GM18907 (cell line): Measurements from ENCODE around the gene C6orf89.

Experiments
- ATAC-seq: cut with Tn5 transposase; IDR thresholded peaks from one replicate; pipeline ENCODE4 v1.9.1; 2021; ENCODE audit warnings: mild to moderate bottlenecking, moderate library complexity; ENCODE audit not compliant: unreplicated experiment

C6orf89 gene

DNA sequence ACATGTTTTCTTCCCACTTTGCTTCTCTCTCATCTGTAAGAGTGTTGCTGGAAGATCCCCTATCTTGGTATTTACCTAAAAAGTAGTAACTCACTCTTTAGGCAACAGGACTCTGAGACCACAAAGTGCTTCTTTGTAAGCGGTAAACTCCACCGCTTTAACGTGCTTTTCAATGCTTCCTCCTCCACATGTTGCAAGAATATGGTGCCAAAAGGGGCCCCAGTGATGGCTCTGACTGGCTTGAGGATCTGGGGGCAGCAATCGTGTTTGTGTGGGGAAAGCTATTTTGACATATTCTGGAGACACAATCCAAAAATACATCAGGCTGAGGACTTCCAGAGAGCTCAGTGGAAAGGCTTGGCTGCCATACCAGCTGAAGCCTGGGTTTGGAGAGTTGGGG lies 34.1 kb upstream of the C6orf89 start:
- no peak for ATAC-seq

DNA sequence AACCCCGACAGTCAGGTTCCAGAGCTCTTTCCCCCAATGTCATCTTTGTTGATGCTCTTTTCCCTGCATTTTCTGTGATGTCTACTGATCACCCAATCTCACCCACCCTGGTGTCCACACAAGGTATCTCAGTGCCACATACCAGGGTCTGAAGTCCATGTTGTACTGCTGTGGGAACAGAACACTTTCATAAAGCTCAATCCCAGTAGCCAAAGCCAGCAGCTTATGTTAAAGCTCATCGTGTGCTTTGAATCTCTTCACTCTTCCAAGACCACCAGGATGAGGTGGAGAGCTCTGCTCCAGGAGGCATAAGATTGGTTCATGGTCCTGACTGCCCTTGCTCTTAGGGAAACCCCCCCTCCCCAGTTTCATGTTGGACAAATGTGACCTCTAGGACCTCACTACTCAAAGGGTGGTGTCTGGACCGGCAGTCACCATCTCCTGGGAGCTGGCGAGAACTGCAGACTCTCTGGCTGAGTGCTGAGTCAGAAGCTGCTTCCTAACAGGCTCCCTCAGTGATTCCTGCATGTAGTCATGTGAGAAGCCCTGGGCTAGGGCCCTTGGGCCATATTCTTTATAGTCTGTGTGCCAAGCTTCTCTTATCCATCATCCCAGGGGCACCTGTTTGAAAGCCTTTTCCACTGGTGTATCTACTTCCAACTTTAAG lies 33.1 kb upstream of the C6orf89 start:
- no peak for ATAC-seq

DNA sequence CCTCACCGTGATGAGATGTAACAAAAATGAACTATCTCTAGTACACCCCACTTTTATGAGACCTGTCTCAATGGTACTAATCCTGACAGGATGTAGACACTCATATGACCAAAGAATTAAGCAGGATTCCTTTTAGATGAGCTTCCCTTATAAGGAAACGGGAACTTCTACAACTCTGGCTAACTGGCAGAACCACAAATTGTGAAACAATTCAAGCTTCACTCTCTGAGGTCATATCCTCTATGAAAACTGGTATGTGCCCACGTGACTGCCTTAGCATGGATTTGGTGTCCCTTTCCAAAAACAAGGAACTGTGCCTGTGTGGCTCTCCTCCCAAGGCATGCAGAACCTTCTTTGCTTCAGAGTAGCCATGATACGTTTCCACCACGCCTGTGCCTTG lies 32.4 kb upstream of the C6orf89 start:
- no peak for ATAC-seq

DNA sequence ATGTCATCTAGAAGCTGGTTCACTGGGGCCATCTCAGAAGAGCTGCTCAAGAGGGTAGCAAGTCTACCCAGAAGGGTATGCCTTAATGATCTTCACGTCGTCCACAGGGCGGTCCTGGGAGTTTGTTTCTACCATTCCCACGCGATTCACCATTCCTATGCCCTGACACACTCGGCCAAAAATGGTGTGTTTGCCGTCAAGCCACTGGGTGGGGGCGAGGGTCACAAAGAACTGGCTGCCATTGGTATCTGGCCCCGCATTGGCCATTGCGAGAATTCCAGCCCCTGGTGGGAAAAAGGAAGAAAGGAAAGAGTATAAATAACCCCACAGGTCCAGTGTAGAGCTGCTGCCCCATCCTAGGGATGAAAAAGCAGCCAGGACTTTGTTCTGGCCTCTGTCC lies 30.0 kb upstream of the C6orf89 start:
- ATAC-seq = no peak

DNA sequence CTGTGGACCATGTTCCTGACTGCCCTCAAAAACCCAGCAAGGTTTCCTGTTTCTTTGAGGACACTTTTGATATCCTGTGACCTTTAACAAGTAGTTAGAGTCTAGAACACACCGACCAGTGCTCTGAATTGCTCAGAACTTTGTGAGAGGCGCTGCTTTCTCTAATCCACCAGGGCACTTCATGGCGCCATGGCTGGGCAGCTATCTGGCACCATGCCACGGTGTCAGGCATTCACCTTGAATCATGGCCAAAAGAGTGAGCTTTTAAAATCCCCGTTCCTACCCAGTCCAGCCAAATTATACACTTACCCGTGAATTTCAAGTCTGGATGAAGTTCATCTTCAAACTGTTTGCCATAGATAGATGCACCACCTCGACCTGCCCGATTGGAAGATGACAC lies 29.5 kb upstream of the C6orf89 start:
- no peak for ATAC-seq

DNA sequence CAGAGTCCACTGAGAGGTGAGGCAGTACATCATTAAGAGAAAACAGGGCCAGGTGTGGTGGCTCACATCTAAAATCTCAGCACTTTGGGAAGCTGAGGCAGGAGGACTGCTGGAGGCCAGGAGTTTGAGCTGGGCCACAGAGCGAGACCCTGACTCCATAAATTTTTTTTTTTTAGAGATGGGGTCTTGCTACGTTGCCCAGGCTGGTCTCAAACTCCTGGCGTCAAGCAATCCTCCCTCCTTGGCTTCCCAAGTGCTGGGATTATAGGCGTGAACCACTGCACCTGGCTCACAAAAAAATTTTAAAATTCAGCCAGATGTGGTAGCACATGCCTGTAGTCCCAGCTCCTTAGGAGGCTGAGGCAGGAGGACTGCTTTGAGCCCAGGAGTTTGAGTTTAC lies 28.4 kb upstream of the C6orf89 start:
- ATAC-seq = no peak

DNA sequence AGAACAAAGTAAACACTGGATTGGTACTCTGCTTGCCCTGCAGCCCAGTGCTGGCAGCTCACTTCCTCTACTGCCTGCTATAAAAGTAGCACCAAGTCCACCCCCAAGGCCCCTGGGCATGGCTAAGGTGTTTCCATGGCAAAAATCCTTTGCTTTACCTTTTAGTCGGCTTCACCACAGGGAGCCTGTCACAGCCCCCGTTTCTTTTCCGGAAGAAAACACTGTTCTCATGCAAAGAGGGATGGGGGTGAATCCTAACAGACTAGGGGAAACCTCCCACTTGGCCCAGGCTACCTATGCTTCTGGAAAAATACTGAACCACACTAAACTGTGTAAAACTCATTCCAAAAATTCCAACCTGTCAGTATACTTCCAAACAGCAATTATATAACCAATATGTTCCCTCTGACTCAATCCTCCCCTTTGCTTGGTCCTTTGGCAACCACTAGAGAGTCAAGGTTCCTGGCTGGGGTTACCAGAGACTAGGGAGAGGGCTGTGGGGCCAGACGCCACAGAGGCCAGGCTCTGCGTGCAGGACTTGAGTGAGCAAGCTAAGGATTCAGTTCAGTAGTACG lies 27.3 kb upstream of the C6orf89 start:
- ATAC-seq = no peak

DNA sequence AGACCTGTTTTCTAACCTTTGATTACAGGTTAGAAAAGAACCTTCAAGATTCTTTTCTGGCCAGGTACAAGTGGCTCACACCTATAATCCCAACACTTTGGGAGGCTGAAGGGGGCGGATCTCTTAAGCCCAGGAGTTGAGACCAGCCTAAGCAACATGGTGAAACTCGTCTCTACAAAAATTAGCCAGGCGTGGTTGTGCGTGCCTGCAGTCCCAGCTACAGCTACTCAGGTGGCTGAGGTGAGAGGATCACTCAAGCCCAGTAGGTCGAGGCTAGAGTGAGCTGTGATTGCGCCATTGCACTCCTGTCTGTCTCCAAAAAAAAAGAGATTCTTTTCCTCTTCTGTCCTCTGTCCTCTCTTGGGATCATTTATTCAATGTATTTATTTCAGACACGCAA lies 25.6 kb upstream of the C6orf89 start:
- ATAC-seq = no peak

DNA sequence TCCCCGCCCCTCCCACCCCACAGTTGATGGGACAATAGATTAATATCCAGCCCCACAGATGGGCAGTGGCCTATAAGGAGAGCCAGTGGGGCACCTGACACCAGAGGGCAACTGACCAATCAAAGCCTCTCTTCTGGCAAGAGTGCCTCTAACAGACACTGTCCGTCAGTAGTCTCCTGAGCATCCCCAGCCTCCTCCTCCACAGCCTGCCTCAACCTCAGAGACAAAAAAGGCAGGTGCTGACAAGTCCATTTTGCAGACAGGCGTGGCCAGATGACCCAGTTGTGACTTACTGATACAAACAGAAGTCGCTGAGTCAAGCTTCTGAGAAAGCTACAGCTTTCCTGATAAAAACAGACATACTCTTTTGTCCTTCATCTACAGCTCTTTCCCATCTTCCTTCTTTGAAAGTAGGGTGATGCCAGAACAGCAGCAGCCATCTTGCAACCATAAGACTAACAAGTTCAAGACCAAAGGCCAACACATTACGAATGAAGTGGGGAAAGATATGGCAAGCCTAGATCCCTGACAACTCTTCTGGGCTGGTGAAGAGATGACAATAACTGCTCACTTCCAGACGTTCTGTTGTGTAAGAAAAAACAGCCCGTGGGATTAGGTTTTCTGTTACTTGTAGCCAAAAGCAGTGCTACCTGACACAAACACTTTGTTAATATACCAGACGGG lies 23.4 kb upstream of the C6orf89 start:
- no peak for ATAC-seq

DNA sequence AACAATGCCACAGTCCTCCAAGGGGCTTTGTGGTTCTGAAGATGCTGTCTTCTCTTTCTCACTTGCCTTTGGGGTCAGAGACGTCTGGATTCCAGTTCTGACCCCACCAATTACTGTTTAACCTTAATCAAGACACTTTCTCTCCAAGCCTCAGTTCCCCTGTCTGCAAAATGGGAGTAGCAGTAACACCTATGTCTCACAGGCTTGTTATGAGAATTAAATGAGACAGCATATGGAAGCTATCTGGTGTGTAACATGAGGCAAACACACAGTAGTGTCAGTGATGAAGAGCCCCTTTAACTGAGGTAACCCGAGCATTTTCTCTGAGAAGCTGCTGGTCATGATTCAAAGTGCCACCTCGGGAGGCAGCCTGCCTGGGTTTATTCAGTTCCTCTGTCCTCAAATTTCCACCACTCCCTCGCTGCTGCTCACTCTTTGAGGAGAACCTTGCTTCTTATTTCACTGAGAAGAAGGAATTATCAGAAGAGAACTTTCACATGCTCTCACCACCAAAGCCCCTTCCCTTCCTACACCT lies 22.8 kb upstream of the C6orf89 start:
- no peak for ATAC-seq

DNA sequence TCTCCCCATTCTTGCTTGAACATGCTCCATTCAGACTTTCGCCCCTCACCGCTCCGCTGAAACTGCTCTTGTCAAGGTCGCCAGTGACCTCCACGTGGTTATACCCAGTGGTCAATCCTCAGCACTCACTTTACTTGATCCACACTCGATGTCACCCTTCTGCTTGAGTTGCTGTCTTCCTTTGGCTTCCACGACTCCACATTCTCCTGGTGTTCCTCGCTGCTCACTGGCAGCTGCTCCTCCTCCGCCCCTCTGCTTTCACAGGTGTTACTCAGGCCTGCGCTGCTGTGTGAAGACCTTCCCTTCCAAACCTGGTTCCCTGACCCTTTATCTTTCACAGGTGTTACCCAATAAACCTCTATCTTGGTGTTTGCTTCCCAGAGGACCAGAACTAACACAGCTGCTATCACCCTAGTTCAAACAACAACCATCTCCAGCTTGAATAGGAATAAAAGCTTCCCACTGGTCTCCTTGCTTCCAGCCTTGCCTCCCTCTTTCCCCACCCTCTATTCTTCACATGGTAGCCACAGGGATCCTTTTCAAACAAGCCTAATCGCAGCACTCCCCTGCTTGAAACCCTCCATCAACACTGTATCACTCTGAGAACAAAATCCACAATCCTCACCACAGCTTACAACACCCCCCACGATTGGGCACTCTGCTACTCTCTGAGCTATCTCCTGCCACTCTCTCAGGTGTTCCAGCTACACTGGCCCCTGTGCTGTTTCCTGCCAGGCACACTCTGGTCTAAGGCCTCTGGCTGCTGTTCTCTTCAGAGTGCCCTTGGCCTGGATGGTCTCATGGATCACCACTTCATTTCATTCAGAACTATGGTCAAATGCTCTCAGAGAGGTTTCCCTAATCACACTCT lies 21.8 kb upstream of the C6orf89 start:
- no peak for ATAC-seq

DNA sequence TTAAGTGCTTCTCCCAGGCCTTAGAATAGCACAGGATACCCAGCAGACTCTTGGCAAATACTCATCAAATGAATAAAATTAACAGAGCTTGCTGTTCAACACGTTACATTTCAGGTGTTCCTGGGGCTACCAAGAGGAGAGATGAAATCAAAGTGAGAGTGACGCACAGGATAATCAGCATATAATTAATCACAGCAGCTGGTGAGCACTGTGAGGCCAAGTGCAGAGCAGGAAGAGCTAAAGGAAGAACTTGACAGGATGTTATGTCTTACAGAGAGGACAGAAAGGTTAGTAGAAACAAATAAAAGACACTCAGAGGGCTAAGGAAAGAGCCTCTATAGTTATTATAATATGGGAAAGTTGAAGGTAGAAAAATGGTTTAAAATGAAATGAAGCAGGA lies 19.9 kb upstream of the C6orf89 start:
- no peak for ATAC-seq

DNA sequence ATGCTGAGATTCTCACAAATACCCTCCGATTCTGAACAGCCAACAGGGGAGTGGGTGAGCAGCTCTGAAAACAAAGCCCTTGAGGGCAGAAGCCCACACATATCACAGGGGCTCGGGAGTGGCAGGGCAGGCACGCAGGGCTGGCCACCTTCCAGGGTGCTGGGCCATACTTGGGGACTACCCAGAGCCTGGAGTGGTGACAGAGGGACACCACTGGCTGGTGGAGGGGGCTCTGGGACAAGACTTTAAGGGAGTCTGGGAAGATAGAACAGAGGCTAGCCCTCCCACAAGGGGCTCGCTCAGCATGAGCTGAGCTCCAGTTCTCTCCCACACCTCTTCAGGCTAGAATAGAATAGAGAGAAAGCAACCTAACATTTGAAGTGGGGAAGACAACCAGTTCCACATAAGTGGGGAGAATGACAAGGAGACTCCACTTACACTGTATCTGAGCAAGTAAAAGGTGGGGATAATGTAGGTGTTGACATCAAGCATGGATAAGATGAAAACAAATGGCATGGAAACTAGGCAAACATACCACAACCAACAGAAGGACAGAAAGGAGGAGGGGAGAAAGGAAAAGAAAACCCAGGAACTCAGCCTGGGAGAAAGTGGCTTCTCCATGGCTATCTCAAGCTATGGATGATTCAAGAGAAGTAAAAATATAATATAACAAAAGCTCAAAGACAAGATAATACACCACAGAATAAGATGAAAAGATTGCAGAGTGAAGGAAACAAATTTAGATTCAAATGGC lies 18.1 kb upstream of the C6orf89 start:
- no peak for ATAC-seq

DNA sequence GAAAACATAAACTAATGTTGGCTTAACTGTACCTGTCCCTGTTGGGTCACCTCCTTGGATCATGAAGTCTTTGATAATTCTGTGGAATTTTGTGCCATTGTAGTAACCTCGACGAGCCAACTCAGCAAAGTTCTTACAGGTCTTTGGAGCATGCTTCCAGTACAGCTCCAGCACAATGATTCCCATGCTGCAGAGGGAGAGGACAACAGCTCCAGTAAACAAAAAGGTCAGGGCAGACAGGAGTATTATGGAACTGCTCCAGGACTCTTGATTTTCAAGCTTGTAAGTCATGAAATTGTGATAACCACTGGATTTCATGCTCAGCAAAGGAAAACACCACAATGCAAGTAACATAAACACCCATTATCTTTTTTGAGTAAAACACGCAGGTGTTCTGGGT lies 14.1 kb upstream of the C6orf89 start:
- ATAC-seq = no peak

DNA sequence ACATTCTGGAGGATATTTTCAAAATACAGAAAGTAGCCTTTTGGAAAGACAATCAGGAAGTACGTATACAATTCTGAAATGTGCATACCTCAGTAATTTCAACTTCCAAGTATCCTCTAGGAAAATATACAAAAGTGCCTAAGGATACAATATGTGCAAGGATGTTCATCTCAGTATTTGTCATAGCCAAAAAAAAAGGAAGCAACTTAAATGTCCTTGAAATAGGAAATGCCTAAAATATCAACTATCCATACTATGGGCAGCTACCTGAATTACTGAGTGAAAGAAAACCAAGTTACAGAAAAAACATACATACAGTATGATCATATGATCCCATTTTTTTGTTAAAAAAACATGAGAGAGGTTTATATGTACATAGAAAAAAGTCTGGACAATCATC lies 12.6 kb upstream of the C6orf89 start:
- ATAC-seq = no peak

DNA sequence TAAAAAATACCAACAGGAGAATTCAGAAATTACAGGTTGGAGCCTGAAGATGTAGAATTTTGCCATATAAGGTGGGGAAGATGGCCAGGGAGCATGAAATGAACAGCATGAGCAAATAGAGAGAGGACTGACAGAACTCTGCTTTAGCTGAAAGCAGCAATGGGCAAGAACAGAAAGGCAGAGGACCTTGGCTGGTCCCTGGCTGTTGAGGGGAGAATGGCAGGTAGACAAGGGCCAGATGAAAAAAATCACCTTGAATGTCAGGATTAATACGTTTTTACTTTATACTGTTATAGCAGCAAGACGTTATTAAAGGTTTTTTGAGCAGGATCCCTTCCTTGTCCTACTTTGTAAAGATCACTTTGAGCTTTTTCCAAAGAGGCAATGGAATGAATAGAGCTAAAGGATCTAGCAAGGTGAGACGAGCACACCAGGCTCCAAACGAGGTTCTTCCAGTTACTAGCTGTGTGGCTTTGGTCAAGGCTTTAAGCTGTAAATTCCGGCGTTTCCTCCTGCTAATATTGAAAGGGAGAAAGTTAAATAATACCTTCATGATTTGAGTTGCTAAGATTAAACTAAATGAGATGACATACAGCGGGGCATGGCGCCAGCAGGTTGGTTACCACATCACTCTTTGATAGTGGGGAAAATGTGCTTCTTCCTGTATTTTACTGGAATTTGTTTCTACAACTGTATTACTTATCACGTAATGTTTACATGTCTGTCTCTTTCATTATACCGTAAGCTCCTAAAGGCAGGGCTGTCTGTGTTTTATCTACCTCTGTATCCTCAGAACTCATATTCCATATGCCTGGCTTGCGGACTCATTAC lies 11.9 kb upstream of the C6orf89 start:
- ATAC-seq = no peak

DNA sequence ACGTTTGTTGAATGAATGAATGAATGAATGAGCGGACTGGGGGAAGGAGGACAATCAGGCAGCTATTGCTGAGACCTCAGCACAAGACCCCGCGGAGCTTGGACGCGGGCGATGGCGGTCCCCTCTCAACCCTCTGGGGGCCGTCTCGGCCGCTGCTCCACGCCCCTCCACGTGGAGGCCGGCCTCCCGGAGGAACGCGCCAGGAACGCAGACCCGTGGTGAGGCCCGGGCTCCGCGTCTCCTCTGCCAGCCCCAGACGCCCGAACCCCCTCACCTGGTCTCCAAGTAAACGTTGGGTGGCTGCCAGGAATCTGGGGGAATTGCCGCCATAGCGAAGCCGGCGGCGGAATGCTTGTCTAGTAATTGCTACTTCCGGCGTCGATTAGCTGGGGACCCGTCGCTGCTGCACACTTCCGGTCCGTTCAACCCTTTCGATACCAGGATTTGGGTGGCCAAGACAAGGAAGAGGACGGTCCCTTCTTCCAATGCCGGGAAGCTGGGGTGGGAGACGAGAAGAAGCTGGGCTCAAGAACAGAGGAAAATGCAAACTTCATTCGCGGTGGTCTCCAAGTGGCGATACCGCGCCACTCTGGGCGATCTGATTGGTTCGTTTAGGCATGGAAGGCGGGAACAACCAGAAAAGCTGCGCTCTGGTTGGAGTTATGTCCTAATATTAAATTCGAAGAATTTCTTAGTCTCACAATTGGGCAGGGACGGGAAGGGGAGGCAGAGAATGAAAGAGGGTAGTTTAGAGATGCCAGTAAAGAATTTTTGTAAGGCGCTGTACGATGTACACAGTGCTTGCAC lies 11.1 kb upstream of the C6orf89 start, which contains the start of gene PPIL1:
PPIL1 (minus strand) TSS at position 361 of the 807 bp plus-strand sequence; CDS start at position 330, 31 bp downstream.
- ATAC-seq = peak; percentile 84

DNA sequence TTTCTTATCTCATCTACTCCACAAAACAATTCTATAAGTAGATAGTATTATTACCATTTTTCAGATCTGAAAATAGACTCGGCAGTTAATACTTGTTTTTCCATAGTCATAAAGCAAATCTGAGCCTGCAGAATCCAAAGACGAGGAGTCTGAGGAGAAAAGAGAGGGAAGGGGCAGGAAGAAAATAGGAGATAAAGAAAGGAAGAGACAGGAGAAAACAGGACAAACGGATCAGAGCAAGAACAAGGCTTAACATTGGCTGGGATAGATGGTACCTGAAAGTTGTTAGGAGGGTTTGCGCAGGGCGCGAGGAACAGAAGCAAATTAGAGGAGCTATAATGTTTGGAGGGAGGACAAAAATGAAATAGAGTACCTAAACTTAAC lies 10.5 kb upstream of the C6orf89 start:
- ATAC-seq = no peak

DNA sequence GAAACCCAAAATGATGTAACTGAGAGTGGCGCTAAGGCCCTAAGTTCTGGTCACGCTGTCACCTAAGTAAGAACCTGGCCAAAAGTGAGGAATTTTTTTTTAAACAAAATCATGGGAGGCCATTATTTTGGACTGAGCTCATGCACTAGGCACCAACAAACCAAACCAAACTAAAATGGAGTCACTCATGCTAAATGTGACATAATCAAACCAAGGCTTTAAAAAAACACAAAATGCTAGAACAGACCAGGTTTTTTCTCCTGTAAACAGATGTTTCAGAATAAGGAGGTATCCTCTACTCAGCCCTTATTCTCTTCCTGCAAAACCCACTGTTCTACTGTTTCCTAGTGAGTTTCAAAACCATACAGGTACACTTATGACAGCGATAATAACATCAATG lies 1.1 kb upstream of the C6orf89 start:
- ATAC-seq = no peak
